Measurements from ENCODE around the gene ARID2. TPM values are rescaled to one million over a fixed set of nuclear protein-coding genes. Genes with fewer than 3 reads are reported as not detected.

ARID2 gene
- total RNA-seq, 3 donors from 2014 or later: 28.9 to 46.4 (median 43.3) TPM

DNA sequence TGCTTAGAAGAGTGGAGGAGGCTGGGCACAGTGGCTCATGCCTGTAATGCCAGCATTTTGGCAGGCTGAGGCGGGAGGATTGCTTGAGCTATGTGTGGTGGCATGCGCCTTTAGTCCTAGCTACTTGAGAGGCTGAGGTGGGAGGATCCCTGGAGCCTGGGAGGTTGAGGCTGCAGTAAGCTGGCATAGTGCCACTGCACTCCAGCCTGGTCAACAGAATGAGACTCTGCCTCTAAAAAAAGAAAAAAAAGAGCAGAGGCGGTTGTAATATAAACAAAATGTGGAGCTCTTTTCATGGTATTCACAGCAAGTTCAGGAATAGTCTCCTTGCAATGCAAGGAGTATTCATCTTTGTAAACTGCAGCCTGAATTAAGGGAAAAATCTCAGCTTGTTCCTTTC, 27.2 kb downstream of the ARID2 start:
- intact Hi-C loops (cut with DNase I, micrococcal nuclease): no loop called here
- Histone ChIP-seq H3K9me3 (no peaks in the 10 kb centered on the region), H3K4me1 (ENCODE audit: low read depth) (no peaks in the 10 kb centered on the region), H3K4me3 (no peak overlapping the region), H3K36me3 (ENCODE audit: low read depth) (no peaks in the 10 kb centered on the region)
- no peak for DNase-seq
- TF ChIP-seq, protein P1, sequence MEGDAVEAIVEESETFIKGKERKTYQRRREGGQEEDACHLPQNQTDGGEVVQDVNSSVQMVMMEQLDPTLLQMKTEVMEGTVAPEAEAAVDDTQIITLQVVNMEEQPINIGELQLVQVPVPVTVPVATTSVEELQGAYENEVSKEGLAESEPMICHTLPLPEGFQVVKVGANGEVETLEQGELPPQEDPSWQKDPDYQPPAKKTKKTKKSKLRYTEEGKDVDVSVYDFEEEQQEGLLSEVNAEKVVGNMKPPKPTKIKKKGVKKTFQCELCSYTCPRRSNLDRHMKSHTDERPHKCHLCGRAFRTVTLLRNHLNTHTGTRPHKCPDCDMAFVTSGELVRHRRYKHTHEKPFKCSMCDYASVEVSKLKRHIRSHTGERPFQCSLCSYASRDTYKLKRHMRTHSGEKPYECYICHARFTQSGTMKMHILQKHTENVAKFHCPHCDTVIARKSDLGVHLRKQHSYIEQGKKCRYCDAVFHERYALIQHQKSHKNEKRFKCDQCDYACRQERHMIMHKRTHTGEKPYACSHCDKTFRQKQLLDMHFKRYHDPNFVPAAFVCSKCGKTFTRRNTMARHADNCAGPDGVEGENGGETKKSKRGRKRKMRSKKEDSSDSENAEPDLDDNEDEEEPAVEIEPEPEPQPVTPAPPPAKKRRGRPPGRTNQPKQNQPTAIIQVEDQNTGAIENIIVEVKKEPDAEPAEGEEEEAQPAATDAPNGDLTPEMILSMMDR (IDR thresholded peaks at IDR 0.05): no peak
- ATAC-seq: no peak

DNA sequence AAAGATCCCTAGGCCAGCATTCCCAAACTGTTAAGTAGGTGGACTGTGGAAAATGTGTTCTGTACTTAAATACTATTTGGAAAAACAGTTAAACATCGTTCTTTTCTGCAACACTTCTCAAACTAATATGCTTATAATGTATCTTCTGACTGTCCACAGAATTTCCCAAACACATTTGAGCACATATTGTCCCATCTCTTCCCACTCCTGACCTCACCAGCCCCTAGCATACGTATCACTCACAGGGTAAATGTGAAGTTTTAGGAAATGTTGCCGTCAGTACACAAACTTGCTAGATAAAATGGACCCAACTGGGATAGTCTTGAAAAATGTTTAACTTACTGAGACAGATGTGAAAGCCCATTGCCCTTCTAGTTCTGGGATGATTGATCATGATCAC, 27.7 kb downstream of the ARID2 start:
- H3K4me1 ChIP-seq (ENCODE audit: low read depth): no peaks in the 10 kb centered on the region
- intact Hi-C loops (cut with DNase I, micrococcal nuclease): no loop called here

DNA sequence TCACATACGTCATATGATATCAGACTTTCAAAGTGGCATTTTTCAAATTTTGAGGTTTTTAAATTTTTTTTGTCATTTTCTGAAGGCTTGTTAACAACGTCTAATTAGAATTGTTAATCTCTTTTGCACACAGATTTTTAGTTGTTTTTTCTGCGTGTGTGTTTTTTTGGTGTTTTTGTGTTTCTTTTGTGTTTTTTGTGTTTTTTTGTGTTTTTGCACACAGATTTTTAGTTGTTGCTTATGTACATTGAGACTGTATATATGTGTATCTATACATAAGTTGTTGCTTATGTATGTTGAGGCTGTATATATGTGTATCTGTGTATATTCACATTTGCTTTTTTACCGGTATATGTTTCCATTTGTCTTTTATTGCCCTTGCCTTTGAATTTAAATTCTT, 30.8 kb downstream of the ARID2 start:
- Histone ChIP-seq H3K9me3 (no peaks in the 10 kb centered on the region), H3K4me3 (no peak overlapping the region), H3K4me1 (ENCODE audit: low read depth) (no peaks in the 10 kb centered on the region), H3K36me3 (ENCODE audit: low read depth) (no peaks in the 10 kb centered on the region)
- no peak for ATAC-seq
- TF ChIP-seq, protein P1 (IDR thresholded peaks at IDR 0.05): no peak
- intact Hi-C loops (cut with DNase I, micrococcal nuclease): no loop called here
- no peak for DNase-seq

More for the DNA sequence above, 27.7 kb downstream of the ARID2 start:
- no peaks in the 10 kb centered on the region for H3K36me3 ChIP-seq (ENCODE audit: low read depth)
- ATAC-seq (no peak), DNase-seq (no peak)
- no peaks in the 10 kb centered on the region for H3K9me3 ChIP-seq
- H3K4me3 ChIP-seq: no peak overlapping the region
- TF ChIP-seq, protein P1 (IDR thresholded peaks at IDR 0.05): no peak

DNA sequence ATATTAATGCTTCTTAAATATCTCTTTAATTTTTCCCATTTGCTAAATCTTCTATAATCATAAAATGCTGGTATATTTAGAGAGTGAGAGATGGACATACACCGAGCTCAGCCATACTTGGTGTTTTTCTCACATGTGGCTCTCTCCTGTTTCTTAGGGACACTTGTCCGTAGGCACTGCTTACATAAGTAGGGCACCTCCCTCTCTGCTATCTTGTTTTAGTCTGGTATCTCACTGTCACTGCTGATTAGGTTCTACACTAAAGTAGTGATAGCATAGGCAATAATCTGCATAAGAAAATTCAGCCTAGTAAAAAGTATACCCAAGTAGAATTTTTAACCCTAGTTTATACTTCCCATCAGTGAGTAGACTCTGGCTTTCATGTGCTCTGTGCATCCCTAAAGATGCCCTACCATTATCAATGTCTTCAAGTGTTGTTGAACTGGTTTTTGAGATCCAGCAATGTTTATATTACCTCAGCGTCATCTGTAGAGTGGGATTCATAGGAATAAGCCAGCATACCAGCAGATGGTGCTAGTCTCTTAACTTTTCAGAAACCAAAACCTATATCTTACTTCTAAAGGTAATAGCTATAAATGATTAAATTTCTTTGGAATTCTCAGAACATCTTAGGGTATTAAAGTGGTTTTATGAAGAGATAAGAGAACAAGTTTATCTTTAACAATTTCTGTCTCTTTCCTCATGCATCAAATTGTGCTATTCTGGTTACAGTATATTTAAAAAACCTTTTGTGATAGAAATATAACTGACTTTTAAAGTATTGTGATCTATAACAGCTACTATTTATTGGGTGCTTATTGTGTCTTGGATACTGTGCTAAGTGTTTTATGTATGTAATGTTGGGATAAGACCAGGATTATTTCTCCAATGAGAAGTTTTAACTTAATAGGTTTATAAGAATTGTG, 32.9 kb downstream of the ARID2 start:
- Histone ChIP-seq H3K4me3 (no peak overlapping the region), H3K36me3 (ENCODE audit: low read depth) (no peaks in the 10 kb centered on the region), H3K9me3 (no peaks in the 10 kb centered on the region), H3K4me1 (ENCODE audit: low read depth) (no peaks in the 10 kb centered on the region)
- DNase-seq (peak in 1 of 3 donors; percentile 55), ATAC-seq (peak; percentile 72)
- TF ChIP-seq, protein P1 (IDR thresholded peaks at IDR 0.05): peak; percentile 34
- intact Hi-C loops (cut with DNase I, micrococcal nuclease): no loop called here

DNA sequence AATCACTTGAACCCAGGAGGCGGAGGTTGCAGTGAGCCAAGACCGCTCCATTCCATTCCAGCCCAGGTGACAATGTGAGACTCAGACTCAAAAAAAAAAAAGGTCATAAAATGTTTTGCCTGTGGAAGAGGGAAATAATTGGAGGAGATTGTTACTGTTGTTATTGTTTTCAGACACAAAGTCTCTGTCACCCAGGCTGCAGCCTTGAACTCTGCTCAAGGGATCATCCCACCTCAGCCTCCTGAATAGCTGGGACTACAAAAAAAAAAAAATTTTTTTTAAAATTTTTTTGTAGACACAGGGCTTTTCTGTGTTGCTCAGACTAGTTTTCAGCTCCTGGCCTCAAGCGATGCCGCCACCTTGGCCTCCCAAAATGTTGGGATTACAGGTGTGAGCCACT, 33.9 kb downstream of the ARID2 start:
- no peak overlapping the region for H3K4me3 ChIP-seq
- no peaks in the 10 kb centered on the region for H3K9me3 ChIP-seq
- no peak for ATAC-seq
- no peaks in the 10 kb centered on the region for H3K36me3 ChIP-seq (ENCODE audit: low read depth)
- DNase-seq: no peak
- TF ChIP-seq, protein P1 (IDR thresholded peaks at IDR 0.05): no peak
- intact Hi-C loops (cut with DNase I, micrococcal nuclease): no loop called here
- H3K4me1 ChIP-seq (ENCODE audit: low read depth): no peaks in the 10 kb centered on the region
